ENCODE data around the gene PLEKHG1.

The PLEKHG1 gene

DNA sequence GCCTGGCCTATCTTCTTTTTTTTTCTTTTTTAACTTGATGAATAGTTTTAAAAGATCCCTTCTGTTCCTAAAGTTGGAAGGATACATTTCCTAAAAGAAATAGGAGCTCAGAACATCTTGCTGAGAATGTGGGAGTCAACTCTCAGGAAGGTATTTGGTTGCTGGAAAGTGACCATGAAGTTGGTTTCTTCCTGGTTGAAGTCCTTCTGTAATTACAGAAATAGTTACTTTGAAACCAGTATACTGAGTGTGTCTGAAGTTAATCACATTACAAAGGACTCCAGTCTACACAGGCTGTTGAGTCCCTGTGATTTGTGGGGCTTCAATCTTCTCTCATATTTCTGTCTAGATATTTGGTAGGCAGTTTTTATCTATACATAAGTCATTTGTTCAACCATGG is 9.8 kb upstream of the PLEKHG1 start:
- DNase-seq (ENCODE audit: low read depth in 2 of 2): no peak

GRCh38 chr6:150590446-150590845 is 9.2 kb upstream of the PLEKHG1 start:
- DNase-seq (ENCODE audit: low read depth in 2 of 2): no peak

DNA sequence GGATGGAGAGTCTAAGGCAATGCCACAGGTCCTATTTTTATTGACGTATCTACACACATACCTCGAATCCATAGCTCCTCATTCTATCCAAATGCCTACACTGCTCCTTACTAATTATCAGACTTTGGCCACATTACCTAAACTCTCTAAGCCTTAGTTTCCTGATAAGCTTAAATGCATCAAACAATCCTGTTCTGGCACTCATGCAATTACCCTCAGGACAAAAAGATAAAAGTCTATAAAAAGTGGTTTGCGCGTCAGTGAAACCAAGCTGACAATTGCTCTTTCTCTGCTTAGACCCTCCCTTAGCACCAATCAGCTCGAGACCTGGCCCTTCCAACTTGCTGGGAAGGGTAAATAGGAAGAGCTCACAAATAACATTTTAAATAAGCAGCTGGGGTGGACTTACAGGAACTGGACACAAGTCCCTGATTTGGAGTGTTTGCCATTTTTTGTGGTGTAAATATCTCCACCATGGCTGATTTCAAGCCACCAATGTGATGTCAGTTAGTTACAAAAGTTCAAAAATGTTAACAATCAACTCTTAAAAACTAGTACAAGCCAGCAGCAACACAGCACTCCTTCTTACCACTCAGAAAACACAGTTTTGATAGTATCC is 7.2 kb upstream of the PLEKHG1 start:
- DNase-seq (ENCODE audit: low read depth in 2 of 2): no peak

DNA sequence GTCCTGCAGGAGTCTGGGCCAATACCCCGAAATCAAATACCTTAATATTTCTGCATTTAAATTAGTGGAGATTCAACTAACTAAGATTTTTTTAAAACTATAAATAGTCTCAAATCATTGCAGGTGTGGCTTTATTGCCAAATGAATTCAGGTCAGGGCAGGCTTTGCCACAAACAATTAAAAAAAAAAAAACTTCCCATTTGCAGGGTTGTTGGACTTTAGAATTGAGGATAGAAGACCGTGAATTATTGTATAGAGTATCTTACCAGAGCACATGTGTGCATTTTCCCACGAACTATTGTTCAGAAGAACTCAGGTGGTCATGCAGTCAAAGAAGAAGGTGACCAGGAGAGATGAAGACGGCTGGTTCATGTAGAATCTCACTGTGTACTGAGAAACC is 6.6 kb upstream of the PLEKHG1 start:
- DNase-seq (ENCODE audit: low read depth in 2 of 2): no peak

DNA sequence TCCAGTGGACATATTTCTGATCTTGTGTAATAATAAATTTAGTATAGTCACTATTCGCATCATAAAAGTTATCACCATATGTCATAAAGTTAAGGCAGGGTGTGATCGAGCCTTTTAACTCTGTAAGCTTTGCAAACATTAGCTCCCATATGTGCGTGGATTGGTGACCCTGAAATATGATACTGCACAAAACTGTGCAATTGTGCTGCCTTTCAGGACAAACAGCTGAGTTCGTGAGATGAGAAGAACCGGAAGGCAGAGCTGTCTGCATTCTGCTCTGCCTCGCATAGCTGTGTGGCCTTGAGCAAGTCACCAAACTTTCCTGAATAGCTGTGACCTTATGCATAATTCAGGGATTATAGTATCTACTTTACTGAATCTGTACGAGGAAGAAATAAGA is 3.2 kb upstream of the PLEKHG1 start:
- DNase-seq (ENCODE audit: low read depth in 2 of 2): no peak

DNA sequence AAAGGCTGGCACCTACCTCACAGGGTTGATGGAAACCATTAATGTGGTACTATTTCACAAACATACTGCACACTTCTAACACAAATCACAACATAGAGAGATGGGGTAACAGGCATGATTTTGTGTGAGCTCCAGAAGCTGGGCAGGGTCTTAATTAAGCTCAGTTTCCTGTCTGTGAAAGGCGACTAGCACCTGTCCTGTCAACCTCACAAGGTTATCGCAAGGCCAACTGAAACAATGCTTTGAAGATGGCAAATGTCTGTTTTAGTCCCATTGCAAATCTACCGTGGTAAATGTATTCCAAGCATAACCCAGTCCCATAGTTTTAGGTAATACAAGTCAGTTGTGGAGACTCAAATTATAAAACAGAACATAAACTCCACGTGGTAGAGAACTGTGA is 1.3 kb upstream of the PLEKHG1 start:
- DNase-seq (ENCODE audit: low read depth in 2 of 2): no peak

GRCh38 chr6:150598858-150599198 is 857 bp upstream of the PLEKHG1 start:
- DNase-seq (ENCODE audit: low read depth in 2 of 2): no peak

- DNase-seq (ENCODE audit: low read depth in 2 of 2): no peak
These were observed 270 bp downstream of the PLEKHG1 start for GRCh38 chr6:150600010-150600300.

DNA sequence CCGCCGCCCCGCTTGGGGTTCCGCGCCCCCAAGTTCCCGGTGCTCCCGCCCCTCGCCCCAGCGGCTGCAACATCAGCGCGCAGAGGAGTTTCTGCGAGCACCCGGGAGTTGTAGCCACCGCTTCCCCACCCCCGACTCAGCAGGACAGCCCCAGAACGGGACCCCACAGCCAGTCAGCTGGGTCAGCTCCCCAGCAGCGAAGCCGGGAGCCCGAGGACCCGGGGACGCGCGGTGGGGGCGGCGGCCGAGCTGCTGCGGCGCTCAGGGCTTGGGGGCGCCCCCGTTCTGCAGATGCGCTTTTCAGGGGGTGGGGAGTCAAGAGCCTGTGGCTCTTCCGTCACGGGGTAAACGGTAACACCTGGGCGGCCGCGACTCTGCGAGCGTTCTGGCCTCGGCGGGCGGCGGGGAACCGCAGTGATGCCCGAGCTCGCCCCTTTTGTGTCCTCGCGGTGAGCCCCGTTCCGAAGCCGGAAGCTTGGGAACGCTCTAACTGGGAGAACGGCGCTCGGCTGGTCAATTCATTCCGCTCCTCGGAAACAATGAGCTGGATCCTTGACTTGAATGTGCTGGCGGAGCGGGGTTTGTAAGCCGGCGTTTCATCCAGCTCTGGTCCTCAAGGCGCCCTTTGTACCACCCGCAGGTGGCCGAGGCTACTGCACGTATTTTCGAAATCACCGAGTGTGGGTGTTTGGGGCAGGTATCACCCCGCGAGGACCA is 774 bp downstream of the PLEKHG1 start:
- peak; percentile 61 to 66 for DNase-seq (ENCODE audit: low read depth in 2 of 2)

DNA sequence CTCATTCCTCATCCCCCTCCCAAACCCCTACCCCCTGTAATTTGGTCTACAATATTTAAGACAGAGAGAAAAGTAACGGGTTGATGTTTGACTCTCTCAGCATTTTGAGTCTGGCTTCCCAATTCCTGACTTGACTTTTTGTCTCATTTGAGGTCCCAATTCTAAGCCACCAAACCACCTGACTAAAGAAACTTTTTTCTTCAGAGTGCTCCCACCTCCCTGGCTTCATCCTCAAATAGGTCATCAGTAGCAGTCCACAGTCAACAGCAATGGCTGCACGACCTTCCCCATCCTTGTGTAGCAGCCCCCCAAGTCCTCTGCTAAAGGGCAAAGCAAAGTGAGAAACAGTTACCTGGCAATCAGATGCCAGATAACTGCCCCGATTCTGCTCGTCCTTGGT is 1.8 kb downstream of the PLEKHG1 start:
- DNase-seq (ENCODE audit: low read depth in 2 of 2): no peak

DNA sequence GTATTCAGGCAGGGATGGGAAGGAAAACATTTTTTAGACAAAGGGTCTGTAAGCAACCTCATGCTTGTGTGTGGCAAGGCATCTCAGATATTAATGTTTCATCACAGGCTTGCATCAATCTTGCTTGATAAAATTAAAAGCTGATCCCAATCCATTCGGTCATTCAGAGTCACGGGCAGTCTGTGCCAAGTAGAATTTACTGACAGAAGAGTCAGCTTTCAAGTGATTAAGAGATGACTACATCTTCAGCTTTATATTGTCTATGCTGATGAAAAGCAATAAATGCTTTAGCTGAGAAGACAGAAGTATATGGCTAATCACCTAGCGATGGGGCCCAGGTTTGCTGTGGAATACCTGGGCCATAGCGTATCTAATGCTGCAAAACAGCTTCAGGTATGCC is 3.5 kb downstream of the PLEKHG1 start:
- DNase-seq (ENCODE audit: low read depth in 2 of 2): no peak

GRCh38 chr6:150604467-150604866 is 4.8 kb downstream of the PLEKHG1 start:
- no peak for DNase-seq (ENCODE audit: low read depth in 2 of 2)

GRCh38 chr6:150605333-150605732 is 5.6 kb downstream of the PLEKHG1 start:
- DNase-seq (ENCODE audit: low read depth in 2 of 2): no peak

DNA sequence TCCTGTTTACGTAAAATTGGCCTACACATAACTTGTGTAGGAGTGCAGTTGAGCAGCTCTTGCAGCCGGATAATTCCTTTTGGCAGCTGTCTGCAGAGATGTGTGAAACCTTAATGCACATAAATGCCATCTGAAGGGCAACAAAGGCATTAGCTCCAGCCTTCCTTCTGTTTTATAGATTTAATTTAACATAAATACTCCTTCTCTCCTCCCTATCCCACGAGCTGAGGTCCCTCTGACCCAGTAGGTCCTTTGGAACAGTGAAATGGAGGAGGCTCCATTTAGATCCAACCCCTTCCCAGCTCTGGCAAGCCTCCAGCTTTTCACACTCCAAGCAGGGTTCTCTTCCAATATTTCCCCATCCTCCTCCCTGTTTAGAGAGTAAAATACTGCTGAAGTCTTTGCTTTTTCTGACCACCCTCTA is 6.5 kb downstream of the PLEKHG1 start:
- no peak for DNase-seq (ENCODE audit: low read depth in 2 of 2)

- no peak for DNase-seq (ENCODE audit: low read depth in 2 of 2)
These were observed 7.1 kb downstream of the PLEKHG1 start for GRCh38 chr6:150606647-150607328.

GRCh38 chr6:150607329-150607650 is 7.6 kb downstream of the PLEKHG1 start:
- DNase-seq (ENCODE audit: low read depth in 2 of 2): no peak

DNA sequence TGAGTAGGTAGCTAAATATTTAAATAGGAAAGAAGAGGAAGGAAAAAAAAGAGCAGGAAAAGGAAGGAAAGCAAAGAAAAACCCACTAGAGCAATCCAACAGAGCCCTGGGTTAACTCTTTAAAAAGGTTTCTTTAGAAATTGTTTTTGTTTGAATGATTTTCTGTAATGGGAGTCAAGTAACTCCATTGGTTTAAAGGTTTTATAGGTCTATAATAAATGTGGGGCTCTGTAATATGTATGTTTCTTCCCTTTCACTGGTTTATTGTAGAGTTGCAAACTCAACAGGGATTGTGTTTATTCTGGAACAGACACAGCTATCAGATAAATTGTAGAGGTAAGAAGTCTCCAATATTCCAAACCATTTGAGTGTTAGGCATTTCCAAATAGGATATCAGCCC is 10.9 kb downstream of the PLEKHG1 start:
- DNase-seq (ENCODE audit: low read depth in 2 of 2): no peak

DNA sequence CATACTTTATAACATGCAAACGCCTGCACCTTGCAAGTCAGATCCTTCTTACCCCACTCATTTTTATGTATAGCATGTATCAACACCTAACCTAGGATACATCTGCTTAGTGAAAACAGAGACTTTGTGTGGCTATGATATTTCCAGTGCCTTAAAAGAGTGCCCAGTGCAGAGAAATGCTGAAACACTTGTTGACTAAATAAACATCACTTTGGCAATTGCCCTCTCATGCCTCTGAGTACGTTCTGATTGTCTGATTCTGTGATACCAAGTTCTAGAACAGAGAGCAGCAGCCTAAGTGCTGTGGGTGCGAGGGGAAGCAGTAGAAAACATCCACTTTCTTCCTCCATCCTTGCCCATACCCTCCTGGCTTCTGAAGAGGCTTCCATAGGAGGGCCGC is 13.6 kb downstream of the PLEKHG1 start:
- DNase-seq (ENCODE audit: low read depth in 2 of 2): no peak

DNA sequence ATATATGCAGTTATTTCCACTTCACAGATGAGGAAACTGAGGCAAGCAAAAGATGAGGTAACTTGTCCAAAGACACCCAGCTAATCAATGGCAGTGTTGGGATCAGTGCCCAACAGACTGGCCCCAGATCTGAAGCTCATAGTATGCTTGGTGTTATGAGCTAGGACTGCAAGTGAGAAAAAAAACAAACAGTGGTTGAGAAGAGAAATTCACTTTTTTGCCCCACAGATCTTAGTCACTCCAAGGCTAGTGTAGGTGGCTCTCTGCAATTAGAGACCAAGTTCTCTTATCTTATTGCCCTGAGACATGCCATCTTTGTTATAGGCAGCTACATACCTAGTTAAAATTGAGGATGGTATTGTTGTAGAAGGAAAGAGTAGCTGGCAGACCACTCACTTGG is 16.3 kb downstream of the PLEKHG1 start:
- no peak for DNase-seq (ENCODE audit: low read depth in 2 of 2)

- DNase-seq (ENCODE audit: low read depth in 2 of 2): no peak
These were observed 16.9 kb downstream of the PLEKHG1 start for GRCh38 chr6:150616586-150616985.

GRCh38 chr6:150617062-150617461 is 17.4 kb downstream of the PLEKHG1 start:
- DNase-seq (ENCODE audit: low read depth in 2 of 2): no peak

DNA sequence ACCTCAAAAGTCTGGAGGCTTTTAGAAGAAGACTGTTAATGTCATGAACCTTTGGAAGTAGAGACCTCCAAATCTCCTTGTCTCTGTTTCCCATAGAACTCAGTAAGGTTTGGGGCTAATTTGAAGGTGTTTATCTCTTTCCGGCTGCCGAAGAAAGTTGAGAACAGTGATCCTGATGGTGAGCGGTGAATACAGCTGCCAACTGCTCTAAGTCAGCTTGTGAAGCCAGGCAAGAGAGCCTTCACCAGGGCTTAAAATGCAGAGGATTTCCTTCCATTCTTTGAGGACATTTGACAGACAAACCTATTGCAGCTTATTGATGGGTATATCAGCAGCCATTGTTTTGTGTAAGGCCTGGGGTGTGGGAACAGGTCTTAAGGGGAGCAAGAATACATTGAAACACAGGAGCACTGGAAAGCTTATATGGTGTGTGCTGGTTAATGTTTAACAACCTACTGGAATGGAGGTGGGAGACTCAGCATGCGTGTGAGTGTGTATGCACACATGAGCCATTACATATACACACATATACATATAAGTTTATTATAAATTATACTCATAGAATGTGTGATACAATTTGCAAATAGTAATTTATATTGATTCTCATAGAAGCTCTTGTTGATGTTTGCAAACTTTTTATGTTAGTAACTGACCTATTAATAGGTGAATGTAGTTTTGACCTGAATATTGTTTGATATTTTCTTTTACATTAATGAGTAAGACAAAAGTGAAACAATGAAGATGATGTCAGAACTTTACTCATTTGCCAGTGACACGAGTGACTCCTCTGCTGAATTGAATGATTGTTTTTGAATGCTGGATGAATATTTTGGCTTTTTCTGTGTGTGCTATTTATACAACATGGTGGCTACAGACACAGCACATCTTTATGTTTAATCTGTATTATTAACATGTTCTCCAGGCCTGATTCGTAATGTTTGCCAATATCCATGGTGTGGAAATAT is 18.1 kb downstream of the PLEKHG1 start:
- DNase-seq (ENCODE audit: low read depth in 2 of 2): no peak

GRCh38 chr6:150619275-150619674 is 19.6 kb downstream of the PLEKHG1 start:
- DNase-seq (ENCODE audit: low read depth in 2 of 2): no peak
